HepG2 (cell line): Measurements from ENCODE around the gene SYNJ2. TPM values are rescaled to one million over a fixed set of nuclear protein-coding genes. Genes with fewer than 3 reads are reported as not detected.

Experiments
- ARID2 ChIP-seq: sonication (generic); formaldehyde crosslinking; IDR thresholded peaks from 2 replicates; pipeline ENCODE4 v1.8.1; 2022; ENCODE audit warnings: mild to moderate bottlenecking, missing genetic modification reagents, borderline replicate concordance
- ARNT ChIP-seq: fragments of 450-650 bp; IDR thresholded peaks from 2 replicates; pipeline ENCODE4 v1.6.1; 2017
- FOXM1 ChIP-seq: sonication (generic); formaldehyde crosslinking; IDR thresholded peaks from 2 replicates; pipeline ENCODE4 v1.5.0; 2020; ENCODE audit warnings: missing genetic modification reagents
- HHEX ChIP-seq: IDR thresholded peaks from 2 replicates; pipeline ENCODE4 v1.6.1; 2016; ENCODE audit warnings: control low read depth
- JDP2 ChIP-seq: sonication (generic); formaldehyde crosslinking; IDR thresholded peaks from 2 replicates; pipeline ENCODE4 v1.8.1; 2022; ENCODE audit warnings: missing genetic modification reagents, borderline replicate concordance
- JUN ChIP-seq: sonication (generic); formaldehyde crosslinking; IDR thresholded peaks from 2 replicates; pipeline ENCODE4 v1.4.0; 2020; ENCODE audit warnings: mild to moderate bottlenecking, missing genetic modification reagents
- MAF1 ChIP-seq: sonication (generic); formaldehyde crosslinking; IDR thresholded peaks from 2 replicates; pipeline ENCODE4 v1.5.0; 2020; ENCODE audit warnings: missing genetic modification reagents, borderline replicate concordance
- SNAPC2 ChIP-seq: sonication (generic); formaldehyde crosslinking; IDR thresholded peaks from 2 replicates; pipeline ENCODE4 v1.8.1; 2022; ENCODE audit warnings: mild to moderate bottlenecking, missing genetic modification reagents
- TCF7 ChIP-seq: sonication (generic); IDR thresholded peaks from 2 replicates; pipeline ENCODE4 v1.6.1; 2016; ENCODE audit warnings: antibody characterized with exemption, low read depth
- XBP1 ChIP-seq: sonication (generic); formaldehyde crosslinking; IDR thresholded peaks from 2 replicates; pipeline ENCODE4 v1.5.0; 2020; ENCODE audit warnings: missing genetic modification reagents
- ZFAT ChIP-seq: sonication (generic); formaldehyde crosslinking; conservative IDR thresholded peaks from 2 replicates; pipeline ENCODE4 v1.8.1; 2023; ENCODE audit warnings: missing genetic modification reagents, inconsistent platforms
- ZNF619 ChIP-seq: sonication (generic); formaldehyde crosslinking; IDR thresholded peaks from 2 replicates; pipeline ENCODE4 v1.4.0; 2020; ENCODE audit warnings: mild to moderate bottlenecking, missing genetic modification reagents
- ZNF761 ChIP-seq: sonication (generic); formaldehyde crosslinking; conservative IDR thresholded peaks from 2 replicates; pipeline ENCODE4 v1.4.0; 2020; ENCODE audit warnings: mild to moderate bottlenecking, missing genetic modification reagents
- ZNF790 ChIP-seq: sonication (generic); formaldehyde crosslinking; IDR thresholded peaks from 2 replicates; pipeline ENCODE4 v1.8.0; 2022; ENCODE audit warnings: missing genetic modification reagents, mild to moderate bottlenecking, borderline replicate concordance
- ZNF878 ChIP-seq: sonication (generic); formaldehyde crosslinking; IDR thresholded peaks from 2 replicates; pipeline ENCODE4 v1.8.1; 2023; ENCODE audit warnings: mild to moderate bottlenecking, missing genetic modification reagents, moderate library complexity
- polyA plus RNA-seq, 8 experiments: library from polyadenylated mRNA; depleted of rRNA in 3 of 8; stranded (reverse) in 7 of 8; unstranded in 1 of 8; fragments of >200 nt; fragmentation: Illumina TruSeq in 4 of 8; extraction: Trizol in 4 of 8; gene quantifications; 2 replicates each; pipeline versions ENCODE4 v1.2.1 to v1.2.3, GENCODE V29; 2011 to 2016; ENCODE audit warnings: low read depth in 4 of 8, missing spikeins in 1 of 8, mixed read lengths in 1 of 8; ENCODE audit not compliant: insufficient read depth in 1 of 8
- total RNA-seq, 5 experiments: library from RNA; depleted of rRNA; stranded (reverse); fragments of >200 nt; fragmentation: Illumina TruSeq; extraction: Trizol; gene quantifications; 2 replicates each; pipeline ENCODE4 v1.2.3, GENCODE V29; 2016; ENCODE audit warnings: low read depth in 1 of 5
- TF ChIP-seq, protein P1 (sequence below): sonication (generic); formaldehyde crosslinking; IDR thresholded peaks from 2 replicates; pipeline ENCODE4 v1.8.0; 2022; ENCODE audit warnings: mild to moderate bottlenecking, missing genetic modification reagents; ENCODE audit not compliant: insufficient replicate concordance
- TF ChIP-seq, protein P2 (sequence below): sonication (generic); formaldehyde crosslinking; IDR thresholded peaks from 2 replicates; pipeline ENCODE4 v1.5.0; 2020; ENCODE audit warnings: missing genetic modification reagents
- TF ChIP-seq, protein P3 (sequence below): sonication (generic); formaldehyde crosslinking; IDR thresholded peaks from 2 replicates; pipeline ENCODE4 v1.4.0; 2020; ENCODE audit warnings: missing genetic modification reagents, borderline replicate concordance
- TF ChIP-seq, protein P4 (sequence below): fragments of 450-650 bp; IDR thresholded peaks from 2 replicates; pipeline ENCODE4 v1.6.1; 2017
- TF ChIP-seq, protein P5 (sequence below): sonication (generic); formaldehyde crosslinking; IDR thresholded peaks from 2 replicates; pipeline ENCODE4 v1.4.0; 2020; ENCODE audit warnings: low read depth, mild to moderate bottlenecking, missing genetic modification reagents
- TF ChIP-seq, protein P6 (sequence below): sonication (generic); formaldehyde crosslinking; IDR thresholded peaks from 2 replicates; pipeline ENCODE4 v1.4.0; 2020; ENCODE audit warnings: mild to moderate bottlenecking, missing genetic modification reagents

Gene SYNJ2
- total and polyA plus RNA-seq, 2 of the 13 experiments (the other 11 are each of a cell fraction or from before 2014, with no cell fraction given): 39.1 to 57.6 TPM

DNA sequence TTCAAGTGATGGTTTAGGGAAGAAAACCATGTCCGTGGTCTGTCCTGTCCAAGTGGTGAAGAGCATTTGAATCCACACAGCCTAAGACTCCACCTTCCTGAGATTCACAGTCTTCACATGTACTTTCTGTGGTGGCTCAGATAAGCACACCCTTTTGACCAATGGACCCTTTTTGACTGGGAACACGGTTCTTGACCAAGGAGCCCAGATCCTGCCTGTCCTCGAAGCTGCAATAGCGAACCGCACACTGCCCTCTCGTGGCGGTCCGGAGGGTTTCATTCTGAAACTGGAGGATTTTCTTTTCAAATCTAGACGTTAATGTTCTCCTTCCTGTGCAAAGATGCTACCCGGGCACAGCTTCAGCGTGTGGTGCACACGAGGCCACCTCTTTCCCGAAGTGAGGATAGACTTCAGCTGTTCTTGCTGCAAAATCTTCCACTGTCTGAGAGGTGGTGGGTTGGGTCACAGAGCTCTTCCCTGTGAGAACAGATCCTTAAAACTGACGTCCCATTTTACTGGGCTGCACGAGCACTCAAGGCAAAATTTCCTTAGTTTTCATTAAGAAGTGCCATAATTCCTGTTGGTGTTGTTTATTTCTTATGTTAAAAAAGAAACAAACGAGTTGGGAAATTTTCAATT is 90.5 kb downstream of the SYNJ2 start (continued):
- no peak for TF ChIP-seq ARNT
- 0 out of 2 replicates have a peak, but pooled peaks have one; percentile 35 for TF ChIP-seq JUN (CRISPR knock-in tag)
- TF ChIP-seq ZNF619 (CRISPR knock-in tag): no peak
- TF ChIP-seq, protein P1, sequence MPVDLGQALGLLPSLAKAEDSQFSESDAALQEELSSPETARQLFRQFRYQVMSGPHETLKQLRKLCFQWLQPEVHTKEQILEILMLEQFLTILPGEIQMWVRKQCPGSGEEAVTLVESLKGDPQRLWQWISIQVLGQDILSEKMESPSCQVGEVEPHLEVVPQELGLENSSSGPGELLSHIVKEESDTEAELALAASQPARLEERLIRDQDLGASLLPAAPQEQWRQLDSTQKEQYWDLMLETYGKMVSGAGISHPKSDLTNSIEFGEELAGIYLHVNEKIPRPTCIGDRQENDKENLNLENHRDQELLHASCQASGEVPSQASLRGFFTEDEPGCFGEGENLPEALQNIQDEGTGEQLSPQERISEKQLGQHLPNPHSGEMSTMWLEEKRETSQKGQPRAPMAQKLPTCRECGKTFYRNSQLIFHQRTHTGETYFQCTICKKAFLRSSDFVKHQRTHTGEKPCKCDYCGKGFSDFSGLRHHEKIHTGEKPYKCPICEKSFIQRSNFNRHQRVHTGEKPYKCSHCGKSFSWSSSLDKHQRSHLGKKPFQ (CRISPR knock-in tag): no peak
- no peak for TF ChIP-seq XBP1 (CRISPR knock-in tag)
- TF ChIP-seq, protein P2, sequence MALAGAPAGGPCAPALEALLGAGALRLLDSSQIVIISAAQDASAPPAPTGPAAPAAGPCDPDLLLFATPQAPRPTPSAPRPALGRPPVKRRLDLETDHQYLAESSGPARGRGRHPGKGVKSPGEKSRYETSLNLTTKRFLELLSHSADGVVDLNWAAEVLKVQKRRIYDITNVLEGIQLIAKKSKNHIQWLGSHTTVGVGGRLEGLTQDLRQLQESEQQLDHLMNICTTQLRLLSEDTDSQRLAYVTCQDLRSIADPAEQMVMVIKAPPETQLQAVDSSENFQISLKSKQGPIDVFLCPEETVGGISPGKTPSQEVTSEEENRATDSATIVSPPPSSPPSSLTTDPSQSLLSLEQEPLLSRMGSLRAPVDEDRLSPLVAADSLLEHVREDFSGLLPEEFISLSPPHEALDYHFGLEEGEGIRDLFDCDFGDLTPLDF (CRISPR knock-in tag): no peak
- TF ChIP-seq, protein P3, sequence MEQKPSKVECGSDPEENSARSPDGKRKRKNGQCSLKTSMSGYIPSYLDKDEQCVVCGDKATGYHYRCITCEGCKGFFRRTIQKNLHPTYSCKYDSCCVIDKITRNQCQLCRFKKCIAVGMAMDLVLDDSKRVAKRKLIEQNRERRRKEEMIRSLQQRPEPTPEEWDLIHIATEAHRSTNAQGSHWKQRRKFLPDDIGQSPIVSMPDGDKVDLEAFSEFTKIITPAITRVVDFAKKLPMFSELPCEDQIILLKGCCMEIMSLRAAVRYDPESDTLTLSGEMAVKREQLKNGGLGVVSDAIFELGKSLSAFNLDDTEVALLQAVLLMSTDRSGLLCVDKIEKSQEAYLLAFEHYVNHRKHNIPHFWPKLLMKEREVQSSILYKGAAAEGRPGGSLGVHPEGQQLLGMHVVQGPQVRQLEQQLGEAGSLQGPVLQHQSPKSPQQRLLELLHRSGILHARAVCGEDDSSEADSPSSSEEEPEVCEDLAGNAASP (CRISPR knock-in tag): peak; percentile 38; the same call in 1 of the 2 replicates
- TF ChIP-seq ZNF878 (CRISPR knock-in tag): peak; percentile 48; the same call in 1 of the 2 replicates
- TF ChIP-seq, protein P4, sequence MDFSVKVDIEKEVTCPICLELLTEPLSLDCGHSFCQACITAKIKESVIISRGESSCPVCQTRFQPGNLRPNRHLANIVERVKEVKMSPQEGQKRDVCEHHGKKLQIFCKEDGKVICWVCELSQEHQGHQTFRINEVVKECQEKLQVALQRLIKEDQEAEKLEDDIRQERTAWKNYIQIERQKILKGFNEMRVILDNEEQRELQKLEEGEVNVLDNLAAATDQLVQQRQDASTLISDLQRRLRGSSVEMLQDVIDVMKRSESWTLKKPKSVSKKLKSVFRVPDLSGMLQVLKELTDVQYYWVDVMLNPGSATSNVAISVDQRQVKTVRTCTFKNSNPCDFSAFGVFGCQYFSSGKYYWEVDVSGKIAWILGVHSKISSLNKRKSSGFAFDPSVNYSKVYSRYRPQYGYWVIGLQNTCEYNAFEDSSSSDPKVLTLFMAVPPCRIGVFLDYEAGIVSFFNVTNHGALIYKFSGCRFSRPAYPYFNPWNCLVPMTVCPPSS: no peak
- TF ChIP-seq TCF7: no peak
- no peak for TF ChIP-seq ZNF790 (CRISPR knock-in tag)
- TF ChIP-seq ARID2 (CRISPR knock-in tag): no peak
- 0 out of 2 replicates have a peak, but pooled peaks have one; percentile 67 for TF ChIP-seq SNAPC2 (CRISPR knock-in tag)
- no peak for TF ChIP-seq FOXM1 (CRISPR knock-in tag)
- TF ChIP-seq, protein P5, sequence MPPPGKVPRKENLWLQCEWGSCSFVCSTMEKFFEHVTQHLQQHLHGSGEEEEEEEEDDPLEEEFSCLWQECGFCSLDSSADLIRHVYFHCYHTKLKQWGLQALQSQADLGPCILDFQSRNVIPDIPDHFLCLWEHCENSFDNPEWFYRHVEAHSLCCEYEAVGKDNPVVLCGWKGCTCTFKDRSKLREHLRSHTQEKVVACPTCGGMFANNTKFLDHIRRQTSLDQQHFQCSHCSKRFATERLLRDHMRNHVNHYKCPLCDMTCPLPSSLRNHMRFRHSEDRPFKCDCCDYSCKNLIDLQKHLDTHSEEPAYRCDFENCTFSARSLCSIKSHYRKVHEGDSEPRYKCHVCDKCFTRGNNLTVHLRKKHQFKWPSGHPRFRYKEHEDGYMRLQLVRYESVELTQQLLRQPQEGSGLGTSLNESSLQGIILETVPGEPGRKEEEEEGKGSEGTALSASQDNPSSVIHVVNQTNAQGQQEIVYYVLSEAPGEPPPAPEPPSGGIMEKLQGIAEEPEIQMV (CRISPR knock-in tag): peak; percentile 62; the same call in 1 of the 2 replicates
- TF ChIP-seq ZNF761 (CRISPR knock-in tag): no peak
- TF ChIP-seq ZFAT: no peak
- no peak for TF ChIP-seq JDP2 (CRISPR knock-in tag)
- TF ChIP-seq HHEX (CRISPR knock-in tag): no peak
- TF ChIP-seq, protein P6, sequence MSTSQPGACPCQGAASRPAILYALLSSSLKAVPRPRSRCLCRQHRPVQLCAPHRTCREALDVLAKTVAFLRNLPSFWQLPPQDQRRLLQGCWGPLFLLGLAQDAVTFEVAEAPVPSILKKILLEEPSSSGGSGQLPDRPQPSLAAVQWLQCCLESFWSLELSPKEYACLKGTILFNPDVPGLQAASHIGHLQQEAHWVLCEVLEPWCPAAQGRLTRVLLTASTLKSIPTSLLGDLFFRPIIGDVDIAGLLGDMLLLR (CRISPR knock-in tag): no peak
- no peak for TF ChIP-seq MAF1
